Mesenteric fat pad (tissue), 1 donor: ENCODE results near the gene FBLN5. TPM values are rescaled to one million over a fixed set of nuclear protein-coding genes. Genes with fewer than 3 reads are reported as not detected.

Experiments used
- DNase-seq: peaks from one replicate; pipeline ENCODE4 v3.0.0-alpha.2; 2020; ENCODE audit warnings: low spot score
- total RNA-seq: library from RNA; stranded (reverse); fragmentation: NEBNext Ultra II Directional; extraction: Animal tissue kit (Norgen Biotek cat#: 25700); gene quantifications from one replicate; pipeline ENCODE4 v1.2.1, GENCODE V29; 2021
- donor health status: DM: yes; HTN: yes; CAD: no.

FBLN5 gene
- total RNA-seq, 1 donor from 2014 or later, result 183 TPM

- no peak for DNase-seq
Measured at GRCh38 chr14:91946622-91947474, 646 bp downstream of the FBLN5 start.

DNA sequence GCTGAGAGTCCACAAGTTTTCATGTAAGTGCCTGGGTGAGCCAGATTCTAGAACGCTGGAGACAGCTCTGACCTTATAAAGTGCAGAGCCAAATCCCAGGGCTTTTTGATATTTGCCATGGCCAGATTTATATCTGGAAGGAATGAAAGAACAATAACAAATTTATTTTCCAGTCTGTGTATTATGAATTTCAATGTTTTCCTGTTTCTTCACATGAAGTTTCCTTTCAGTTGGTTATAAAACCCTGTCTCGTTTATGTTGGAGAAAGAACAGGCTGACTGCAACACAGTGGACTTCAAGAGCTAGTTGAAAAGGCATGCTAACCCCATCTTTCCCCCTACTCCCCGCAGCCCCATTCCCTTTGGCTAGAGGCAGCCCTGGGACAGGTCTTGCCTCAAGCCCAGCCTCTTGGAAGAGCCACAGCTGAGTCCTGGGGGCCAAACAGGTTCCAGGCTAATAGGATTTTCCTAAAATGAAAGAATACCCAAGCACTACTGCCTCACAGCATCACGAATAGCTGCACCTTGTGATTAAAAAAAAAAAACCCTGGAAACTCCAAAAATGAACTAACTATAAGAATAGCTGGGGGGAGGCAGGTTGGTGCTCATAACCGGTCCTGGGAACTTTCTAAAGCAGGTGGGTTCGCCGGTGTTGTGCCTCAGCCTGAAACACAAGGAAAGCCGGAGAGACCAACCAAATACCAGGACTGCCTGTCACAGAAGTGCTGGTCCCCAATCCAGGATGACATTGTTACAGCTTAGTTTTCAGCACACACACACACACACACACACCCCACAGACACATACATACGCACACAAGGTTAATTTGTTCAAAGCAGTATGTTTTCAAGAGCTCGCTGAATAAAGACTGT is 1.5 kb downstream of the FBLN5 start:
- DNase-seq, result no peak

GRCh38 chr14:91942946-91943345 is 4.5 kb downstream of the FBLN5 start:
- DNase-seq, result no peak

- DNase-seq, result no peak
Measured at GRCh38 chr14:91942128-91942527, 5.4 kb downstream of the FBLN5 start.

- DNase-seq, result no peak
Measured at GRCh38 chr14:91940209-91940608, 7.3 kb downstream of the FBLN5 start.

DNA sequence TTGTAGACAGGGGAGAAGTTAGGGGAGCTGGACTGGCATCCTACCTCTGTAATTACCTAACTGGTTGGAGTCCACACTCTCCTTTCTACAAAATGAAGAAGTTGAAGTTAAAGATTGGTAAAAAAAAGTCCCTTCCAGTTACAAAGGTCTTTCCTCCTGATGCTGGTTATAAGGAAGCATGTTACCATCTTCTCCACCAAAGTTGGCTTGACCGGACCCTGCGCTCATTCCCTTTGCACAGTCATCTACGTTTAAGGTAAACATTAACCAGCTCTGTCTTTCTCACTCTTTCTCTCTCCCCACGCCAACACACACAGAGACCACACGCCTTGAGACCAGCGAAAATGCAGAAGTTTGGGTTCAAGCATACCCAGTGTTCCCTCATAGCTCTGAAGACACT is 11.9 kb downstream of the FBLN5 start:
- no peak for DNase-seq

- DNase-seq, result no peak
Measured at GRCh38 chr14:91934554-91935285, 12.8 kb downstream of the FBLN5 start.

DNA sequence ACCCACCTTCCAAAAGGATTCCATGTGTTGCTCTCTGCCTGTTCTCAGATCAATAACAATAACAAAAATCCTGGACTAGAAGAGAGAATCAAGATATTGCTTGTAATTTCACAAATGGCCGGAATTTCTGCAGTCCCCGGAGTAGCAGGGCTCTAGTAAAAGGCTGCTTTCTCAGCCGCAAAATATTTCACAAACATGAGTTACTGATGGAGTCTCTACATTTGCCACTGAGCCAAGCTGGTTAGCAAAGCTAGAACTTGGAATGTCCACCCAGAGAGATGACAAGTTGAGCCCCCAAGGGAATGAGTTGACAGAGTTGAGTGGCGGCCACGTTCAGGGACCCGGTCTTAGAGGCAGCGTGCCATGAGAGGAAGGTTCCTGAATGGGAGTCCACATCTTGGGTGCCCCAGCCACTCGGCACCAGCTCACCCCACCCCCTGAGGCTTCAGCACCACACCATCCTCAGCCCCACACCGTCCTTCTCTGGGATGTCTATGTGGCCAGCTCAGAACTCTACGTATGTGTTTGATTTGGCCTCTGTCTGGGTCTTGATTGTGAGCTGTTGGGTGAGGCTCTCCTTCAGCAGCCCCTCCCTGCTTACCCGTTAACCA is 15.9 kb downstream of the FBLN5 start:
- DNase-seq, result no peak

- DNase-seq, result no peak
Measured at GRCh38 chr14:91929700-91930099, 17.8 kb downstream of the FBLN5 start.

DNA sequence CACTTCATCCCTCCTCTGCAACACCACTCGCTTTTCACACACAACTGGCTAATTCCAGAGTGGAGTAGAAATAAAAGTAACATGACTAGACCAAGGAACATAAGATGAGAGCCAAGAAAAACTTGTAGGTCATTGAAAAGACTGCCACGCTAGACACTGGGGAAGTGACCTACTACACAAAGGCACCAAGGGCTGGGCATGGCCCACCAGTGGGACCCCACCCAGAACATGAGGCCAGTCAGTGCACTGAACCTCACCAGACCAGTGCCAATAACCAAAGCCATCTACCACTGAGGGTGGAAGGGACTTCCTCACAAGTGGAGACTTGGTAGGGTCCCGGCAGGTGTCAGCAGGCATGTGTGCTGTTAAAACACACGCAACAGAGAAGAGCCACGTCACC is 19.7 kb downstream of the FBLN5 start:
- no peak for DNase-seq

DNA sequence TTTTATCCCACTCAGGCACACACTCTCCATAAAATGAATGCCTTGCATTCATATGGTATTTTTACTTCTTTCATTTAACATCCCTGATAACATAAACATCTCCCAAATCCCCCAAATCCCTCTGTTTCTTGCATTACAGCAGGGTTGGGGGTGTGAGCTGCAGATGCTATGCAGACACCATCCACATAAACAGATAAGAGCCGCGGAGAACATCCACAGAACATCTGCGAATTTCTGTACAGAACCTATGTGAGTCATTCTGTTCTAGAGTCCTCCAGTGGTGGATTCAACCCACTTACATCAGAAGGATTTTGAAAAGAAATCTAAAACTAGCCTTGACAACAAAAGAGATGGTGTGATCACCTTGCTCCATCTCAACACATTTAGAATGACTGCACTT is 20.3 kb downstream of the FBLN5 start:
- no peak for DNase-seq

DNA sequence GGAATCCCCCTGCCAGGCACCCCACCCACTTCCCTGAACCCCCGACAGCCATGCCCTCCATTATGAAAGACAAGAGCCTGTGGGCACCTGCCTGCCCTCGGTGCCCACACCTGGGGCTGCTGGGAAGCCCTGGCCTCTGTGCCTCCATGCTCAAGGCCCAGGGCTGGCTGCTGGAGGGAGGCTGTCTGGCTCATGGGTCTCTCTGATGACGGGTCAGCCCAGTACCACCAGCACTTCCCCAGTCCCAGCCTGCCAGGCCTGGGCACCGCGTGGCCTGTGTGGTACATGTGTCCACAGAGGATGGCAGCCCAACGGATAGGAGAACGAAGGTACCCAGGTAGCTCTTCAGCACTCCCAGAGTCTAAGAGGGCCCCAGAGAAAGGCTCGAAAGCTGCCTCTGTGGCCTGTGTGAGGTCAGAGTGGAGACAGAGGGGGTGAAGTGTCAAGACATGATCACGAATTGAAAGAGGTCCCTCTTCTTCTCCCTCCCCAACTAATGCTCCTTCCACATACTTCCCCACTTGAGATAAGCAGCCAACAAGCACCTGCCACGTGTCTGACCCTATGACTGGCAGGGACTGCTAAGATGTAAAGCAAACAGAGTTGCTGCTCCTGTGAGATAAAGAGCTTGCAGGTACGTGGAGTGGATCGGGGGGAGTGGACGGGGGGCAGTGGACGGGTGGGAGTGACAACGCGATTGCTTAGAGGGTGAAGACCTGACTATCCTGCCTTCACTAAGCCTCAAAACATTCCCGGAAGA is 21.2 kb downstream of the FBLN5 start:
- DNase-seq, result no peak

DNA sequence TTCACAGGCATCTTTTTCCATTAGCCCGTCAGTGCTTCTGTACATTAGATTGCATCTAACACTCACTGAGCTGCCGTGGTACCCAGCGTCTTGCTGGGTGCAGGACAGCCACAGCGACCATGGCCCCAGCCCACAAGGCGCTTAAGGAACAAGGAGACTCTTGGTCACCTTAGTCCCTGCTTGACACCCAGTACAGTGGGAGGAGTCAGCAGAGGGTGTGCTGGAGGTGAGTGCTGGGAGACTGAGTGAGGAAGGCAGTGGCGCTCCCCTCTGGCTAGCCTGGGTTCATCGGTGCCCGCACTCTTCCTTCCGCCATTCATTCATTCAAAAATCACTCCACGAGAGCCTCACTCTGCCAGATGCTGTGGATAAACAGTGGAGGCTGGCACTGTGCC is 21.8 kb downstream of the FBLN5 start:
- DNase-seq, result no peak

- DNase-seq, result no peak
Measured at GRCh38 chr14:91925001-91925726, 22.3 kb downstream of the FBLN5 start.

DNA sequence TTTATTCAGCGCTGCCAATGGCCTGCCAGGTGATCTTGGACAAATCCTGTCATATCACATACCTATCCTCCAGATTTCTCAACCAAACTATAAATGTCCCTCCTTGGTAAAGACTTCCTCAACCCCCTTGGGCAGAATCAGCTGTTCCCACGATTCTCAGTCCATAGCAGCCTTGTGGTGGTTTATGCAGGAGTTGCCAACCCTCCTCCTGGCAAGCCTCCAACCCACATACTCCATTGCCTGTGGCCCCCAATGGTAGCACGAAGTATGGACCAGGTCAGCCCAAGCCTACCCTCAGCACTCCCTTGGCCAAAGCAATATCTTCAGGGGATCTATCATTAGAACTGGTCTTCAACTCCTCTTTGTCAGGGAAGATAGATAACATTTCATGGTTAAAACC is 27.0 kb downstream of the FBLN5 start:
- DNase-seq, result no peak

GRCh38 chr14:91919814-91920213 is 27.7 kb downstream of the FBLN5 start:
- DNase-seq, result no peak

DNA sequence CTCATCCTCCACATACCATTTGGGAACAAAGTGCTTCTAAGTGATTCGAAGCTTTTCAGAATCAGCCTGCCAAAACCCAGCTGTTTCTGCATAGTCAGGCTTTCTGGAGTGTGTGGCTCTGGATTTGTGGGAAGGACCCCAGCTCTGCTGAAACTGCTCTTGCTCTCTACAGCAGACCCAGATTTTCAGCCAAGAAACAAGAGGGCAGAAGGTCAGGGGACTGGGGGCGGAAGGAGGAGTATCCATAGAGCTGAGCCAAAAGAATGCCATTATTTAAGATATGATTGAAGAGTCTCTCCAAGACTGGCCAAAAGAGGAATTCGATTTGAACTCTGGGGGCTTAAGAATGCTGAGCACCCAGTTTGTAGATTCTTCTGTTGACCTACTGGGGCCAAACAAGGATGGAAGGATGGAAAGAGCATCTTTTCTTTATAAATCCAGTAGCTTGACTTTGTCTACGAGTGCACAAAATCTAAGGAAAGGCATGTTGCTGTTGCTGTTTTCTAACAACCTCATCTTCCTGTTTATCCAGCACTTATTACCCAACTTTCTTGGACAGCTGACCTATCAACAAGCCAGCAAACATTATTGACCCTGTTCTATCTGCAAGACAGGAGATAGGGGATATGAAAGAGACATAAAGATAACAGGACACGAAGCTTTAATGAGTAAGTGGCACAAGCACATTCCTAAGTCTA is 29.2 kb downstream of the FBLN5 start:
- no peak for DNase-seq

- DNase-seq, result no peak
Measured at GRCh38 chr14:91912035-91912434, 35.5 kb downstream of the FBLN5 start.

DNA sequence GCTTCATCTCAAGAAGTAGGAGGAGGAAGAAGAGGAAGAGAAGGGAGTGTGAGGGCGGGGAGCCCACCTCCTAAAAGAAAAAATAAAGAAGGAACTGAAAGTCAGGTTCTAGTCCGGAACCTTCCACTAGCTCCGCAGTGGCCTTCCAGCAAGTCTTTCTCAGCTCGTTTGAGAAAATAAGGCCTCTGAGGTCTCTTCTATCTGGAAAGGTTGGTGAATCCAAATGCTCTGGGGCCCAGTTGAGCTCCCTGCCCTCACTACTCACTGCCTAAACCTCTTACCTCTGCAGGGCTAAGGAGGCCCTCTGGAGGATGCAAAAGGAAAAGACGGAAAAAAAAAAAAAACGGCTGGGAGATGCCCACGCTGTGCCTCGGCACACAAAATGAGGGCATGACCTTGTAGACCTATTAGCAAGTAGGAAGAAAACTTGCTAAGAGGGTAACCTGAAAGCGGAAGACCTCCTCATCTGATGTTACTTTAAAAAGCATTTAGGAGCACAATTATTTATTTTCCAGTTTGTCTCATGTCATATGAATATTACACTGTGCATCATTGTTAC is 35.9 kb downstream of the FBLN5 start:
- DNase-seq, result no peak
